ENCODE results near the gene DNAH17. TPM values are rescaled to one million over a fixed set of nuclear protein-coding genes. Genes with fewer than 3 reads are reported as not detected.

The DNAH17 gene
- total RNA-seq, 3 donors from 2014 or later, result 0.05 to 0.08 (median 0.05) TPM

- H3K4me3 Mint-ChIP-seq, result no peak overlapping the region
- DNase-seq (no peak), ATAC-seq (no peak)
- H3K4me1 Mint-ChIP-seq (ENCODE audit: low read depth), result no peaks in the 10 kb centered on the region
- H3K9me3 Mint-ChIP-seq, result no peaks in the 10 kb centered on the region
- H3K36me3 Mint-ChIP-seq (ENCODE audit: insufficient read depth), result no peaks in the 10 kb centered on the region
- no peaks in the 10 kb centered on the region for H3K27me3 Mint-ChIP-seq (ENCODE audit: low read depth)
These were observed 141.7 kb downstream of the DNAH17 start for GRCh38 chr17:78435330-78436005.

GRCh38 chr17:78434455-78435329 lies 142.5 kb downstream of the DNAH17 start:
- Mint-ChIP-seq H3K4me3 (no peak overlapping the region), H3K9me3 (no peaks in the 10 kb centered on the region), H3K4me1 (ENCODE audit: low read depth) (no peaks in the 10 kb centered on the region), H3K36me3 (ENCODE audit: insufficient read depth) (peaks cover under 1% of the 10 kb centered on the region), H3K27me3 (ENCODE audit: low read depth) (no peaks in the 10 kb centered on the region)
- ATAC-seq (no peak), DNase-seq (no peak)

GRCh38 chr17:78433780-78434335 lies 143.3 kb downstream of the DNAH17 start:
- Mint-ChIP-seq H3K9me3 (no peaks in the 10 kb centered on the region), H3K36me3 (ENCODE audit: insufficient read depth) (peaks cover 7% of the 10 kb centered on the region), H3K4me1 (ENCODE audit: low read depth) (no peaks in the 10 kb centered on the region), H3K4me3 (no peak overlapping the region), H3K27me3 (ENCODE audit: low read depth) (no peaks in the 10 kb centered on the region)
- DNase-seq (no peak), ATAC-seq (no peak)

GRCh38 chr17:78433013-78433727 lies 144.0 kb downstream of the DNAH17 start:
- Mint-ChIP-seq H3K27me3 (ENCODE audit: low read depth) (no peaks in the 10 kb centered on the region), H3K4me3 (no peak overlapping the region), H3K36me3 (ENCODE audit: insufficient read depth) (peaks cover 8% of the 10 kb centered on the region), H3K4me1 (ENCODE audit: low read depth) (no peaks in the 10 kb centered on the region), H3K9me3 (no peaks in the 10 kb centered on the region)
- no peak for DNase-seq
- ATAC-seq, result no peak

- no peaks in the 10 kb centered on the region for H3K9me3 Mint-ChIP-seq
- DNase-seq (no peak), ATAC-seq (no peak)
- H3K4me3 Mint-ChIP-seq, result no peak overlapping the region
- no peaks in the 10 kb centered on the region for H3K27me3 Mint-ChIP-seq (ENCODE audit: low read depth)
- peaks cover 8% of the 10 kb centered on the region for H3K36me3 Mint-ChIP-seq (ENCODE audit: insufficient read depth)
- no peaks in the 10 kb centered on the region for H3K4me1 Mint-ChIP-seq (ENCODE audit: low read depth)
These were observed 144.8 kb downstream of the DNAH17 start for GRCh38 chr17:78432226-78433012.

GRCh38 chr17:78431692-78431958 lies 145.6 kb downstream of the DNAH17 start:
- Mint-ChIP-seq H3K4me1 (ENCODE audit: low read depth) (no peaks in the 10 kb centered on the region), H3K9me3 (no peaks in the 10 kb centered on the region), H3K4me3 (no peak overlapping the region), H3K36me3 (ENCODE audit: insufficient read depth) (peaks cover 8% of the 10 kb centered on the region), H3K27me3 (ENCODE audit: low read depth) (no peaks in the 10 kb centered on the region)
- DNase-seq, result no peak
- no peak for ATAC-seq

GRCh38 chr17:78430892-78431691 lies 146.1 kb downstream of the DNAH17 start:
- H3K9me3 Mint-ChIP-seq, result no peaks in the 10 kb centered on the region
- H3K4me1 Mint-ChIP-seq (ENCODE audit: low read depth), result no peaks in the 10 kb centered on the region
- no peaks in the 10 kb centered on the region for H3K27me3 Mint-ChIP-seq (ENCODE audit: low read depth)
- no peak overlapping the region for H3K4me3 Mint-ChIP-seq
- DNase-seq, result no peak
- no peak for ATAC-seq
- peaks cover 8% of the 10 kb centered on the region for H3K36me3 Mint-ChIP-seq (ENCODE audit: insufficient read depth)

GRCh38 chr17:78429618-78429995 lies 147.6 kb downstream of the DNAH17 start:
- H3K4me3 Mint-ChIP-seq, result no peak overlapping the region
- DNase-seq, result no peak
- H3K4me1 Mint-ChIP-seq (ENCODE audit: low read depth), result no peaks in the 10 kb centered on the region
- H3K36me3 Mint-ChIP-seq (ENCODE audit: insufficient read depth), result peaks cover 9% of the 10 kb centered on the region
- no peaks in the 10 kb centered on the region for H3K27me3 Mint-ChIP-seq (ENCODE audit: low read depth)
- H3K9me3 Mint-ChIP-seq, result no peaks in the 10 kb centered on the region
- no peak for ATAC-seq

- DNase-seq (no peak), ATAC-seq (no peak)
- Mint-ChIP-seq H3K4me1 (ENCODE audit: low read depth) (no peaks in the 10 kb centered on the region), H3K9me3 (no peaks in the 10 kb centered on the region), H3K36me3 (ENCODE audit: insufficient read depth) (peaks cover 13% of the 10 kb centered on the region), H3K4me3 (no peak overlapping the region), H3K27me3 (ENCODE audit: low read depth) (no peaks in the 10 kb centered on the region)
These were observed 148.2 kb downstream of the DNAH17 start for GRCh38 chr17:78428836-78429617.

GRCh38 chr17:78428025-78428575 lies 149.1 kb downstream of the DNAH17 start:
- no peaks in the 10 kb centered on the region for H3K4me1 Mint-ChIP-seq (ENCODE audit: low read depth)
- no peak for ATAC-seq
- H3K4me3 Mint-ChIP-seq, result no peak overlapping the region
- H3K36me3 Mint-ChIP-seq (ENCODE audit: insufficient read depth), result peaks cover 14% of the 10 kb centered on the region
- no peak for DNase-seq
- H3K9me3 Mint-ChIP-seq, result no peaks in the 10 kb centered on the region
- H3K27me3 Mint-ChIP-seq (ENCODE audit: low read depth), result no peaks in the 10 kb centered on the region

GRCh38 chr17:78427140-78427539 lies 150.1 kb downstream of the DNAH17 start:
- DNase-seq (no peak), ATAC-seq (no peak)
- no peaks in the 10 kb centered on the region for H3K9me3 Mint-ChIP-seq
- H3K27me3 Mint-ChIP-seq (ENCODE audit: low read depth), result no peaks in the 10 kb centered on the region
- peaks cover under 1% of the 10 kb centered on the region for H3K4me1 Mint-ChIP-seq (ENCODE audit: low read depth)
- H3K36me3 Mint-ChIP-seq (ENCODE audit: insufficient read depth), result peaks cover 17% of the 10 kb centered on the region
- no peak overlapping the region for H3K4me3 Mint-ChIP-seq

- Mint-ChIP-seq H3K9me3 (no peaks in the 10 kb centered on the region), H3K4me3 (no peak overlapping the region), H3K27me3 (ENCODE audit: low read depth) (no peaks in the 10 kb centered on the region), H3K4me1 (ENCODE audit: low read depth) (peaks cover 8% of the 10 kb centered on the region), H3K36me3 (ENCODE audit: insufficient read depth) (peaks cover 21% of the 10 kb centered on the region)
- ATAC-seq (no peak), DNase-seq (no peak)
These were observed 150.8 kb downstream of the DNAH17 start for GRCh38 chr17:78426293-78426879.

All from activated T-cell treated with anti-CD3 and anti-CD28 coated beads, Interleukin-2, amount 50 U/mL, for 4 hours (primary cell).